RWPE1 (cell line): ENCODE measurements around the gene KCNQ2.

ENCODE experiments used
- CTCF ChIA-PET: fragments of 350-600 bp; sonication (Branson Sonifier 250); formaldehyde crosslinking; extraction: SDS; loops from one replicate; lab custom pipeline; 2021; lab: Yijun Ruan, JAX
- POLR2A ChIA-PET: fragments of 400-600 bp; formaldehyde crosslinking; extraction: SDS; loops from one replicate; lab custom pipeline; 2020; ENCODE audit warnings: antibody characterized with exemption; ENCODE audit not compliant: low non-redundant PET; lab: Yijun Ruan, JAX
- DNase-seq: peaks from one replicate; pipeline ENCODE4 v3.0.0; 2012; ENCODE audit warnings: low spot score
- H3K27ac ChIP-seq: fragments of 450-650 bp; 2 replicates; pipeline ENCODE4 v1.5.1; 2017
- TF ChIP-seq, protein P1 (sequence below): fragments of 450-650 bp; conservative IDR thresholded peaks from 2 replicates; pipeline ENCODE4 v1.5.1; 2017; ENCODE audit warnings: low read depth, mild to moderate bottlenecking

KCNQ2 gene

DNA sequence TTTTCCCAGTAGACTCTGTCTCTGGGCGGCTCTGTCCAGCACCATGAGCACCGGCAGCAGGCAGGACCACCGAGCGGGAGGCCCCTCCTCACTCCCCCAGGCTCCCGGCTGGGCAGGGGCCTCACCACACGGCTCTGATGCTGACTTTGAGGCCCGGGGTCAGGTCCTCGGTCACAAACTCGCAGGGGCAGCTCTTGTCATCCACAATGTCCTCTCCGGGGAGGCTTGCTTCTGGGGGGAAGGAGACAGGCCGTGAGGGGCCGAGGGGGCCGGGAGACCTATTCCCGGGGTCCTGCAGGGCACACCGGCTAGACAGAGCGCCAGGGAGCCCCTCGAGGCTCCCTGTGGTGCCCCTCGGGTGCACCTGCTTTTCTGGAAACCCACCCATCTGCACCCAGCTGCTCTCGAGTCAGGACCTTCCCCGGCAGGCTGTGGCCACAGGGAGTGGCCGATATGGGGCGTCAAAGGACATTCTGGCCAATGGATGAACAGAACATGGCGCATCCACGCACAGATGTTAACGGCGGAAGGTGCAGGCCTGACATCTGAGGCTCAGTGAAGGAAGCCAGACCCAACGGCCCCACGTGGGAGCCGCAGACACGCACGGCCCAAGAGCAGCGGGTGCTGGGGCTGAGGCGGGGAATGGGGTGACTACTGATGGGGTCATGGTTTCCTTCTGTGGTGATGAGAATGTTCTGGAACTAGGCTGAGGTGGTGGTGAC, 58.3 kb downstream of the KCNQ2 start:
- TF ChIP-seq, protein P1, sequence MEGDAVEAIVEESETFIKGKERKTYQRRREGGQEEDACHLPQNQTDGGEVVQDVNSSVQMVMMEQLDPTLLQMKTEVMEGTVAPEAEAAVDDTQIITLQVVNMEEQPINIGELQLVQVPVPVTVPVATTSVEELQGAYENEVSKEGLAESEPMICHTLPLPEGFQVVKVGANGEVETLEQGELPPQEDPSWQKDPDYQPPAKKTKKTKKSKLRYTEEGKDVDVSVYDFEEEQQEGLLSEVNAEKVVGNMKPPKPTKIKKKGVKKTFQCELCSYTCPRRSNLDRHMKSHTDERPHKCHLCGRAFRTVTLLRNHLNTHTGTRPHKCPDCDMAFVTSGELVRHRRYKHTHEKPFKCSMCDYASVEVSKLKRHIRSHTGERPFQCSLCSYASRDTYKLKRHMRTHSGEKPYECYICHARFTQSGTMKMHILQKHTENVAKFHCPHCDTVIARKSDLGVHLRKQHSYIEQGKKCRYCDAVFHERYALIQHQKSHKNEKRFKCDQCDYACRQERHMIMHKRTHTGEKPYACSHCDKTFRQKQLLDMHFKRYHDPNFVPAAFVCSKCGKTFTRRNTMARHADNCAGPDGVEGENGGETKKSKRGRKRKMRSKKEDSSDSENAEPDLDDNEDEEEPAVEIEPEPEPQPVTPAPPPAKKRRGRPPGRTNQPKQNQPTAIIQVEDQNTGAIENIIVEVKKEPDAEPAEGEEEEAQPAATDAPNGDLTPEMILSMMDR = no peak
- H3K27ac ChIP-seq = no peak overlapping the region
- no peak for DNase-seq
- CTCF ChIA-PET = no interaction called here
- POLR2A ChIA-PET = no interaction called here

DNA sequence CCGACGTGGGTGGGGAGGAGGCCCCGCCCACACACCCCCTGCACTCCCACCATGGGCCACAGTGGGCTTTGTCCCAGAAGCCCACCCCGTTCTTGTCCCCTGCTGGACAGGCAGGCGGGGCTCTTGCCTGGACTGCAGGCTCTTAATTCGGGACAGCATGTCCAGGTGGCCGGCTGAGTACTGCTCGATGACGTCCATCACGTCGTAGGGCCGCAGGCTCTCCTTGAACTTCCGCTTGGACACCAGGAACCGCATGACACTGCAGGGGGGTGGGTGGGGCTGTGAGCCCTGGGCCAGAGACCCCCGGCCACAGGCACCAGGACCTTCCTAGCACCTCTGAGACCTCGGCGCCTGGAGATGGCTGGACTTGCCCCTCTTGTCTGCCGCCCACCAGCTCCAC, 59.1 kb downstream of the KCNQ2 start:
- CTCF ChIA-PET = no interaction called here
- no peak for DNase-seq
- POLR2A ChIA-PET = no interaction called here
- H3K27ac ChIP-seq = no peak overlapping the region
- TF ChIP-seq, protein P1 = no peak

DNA sequence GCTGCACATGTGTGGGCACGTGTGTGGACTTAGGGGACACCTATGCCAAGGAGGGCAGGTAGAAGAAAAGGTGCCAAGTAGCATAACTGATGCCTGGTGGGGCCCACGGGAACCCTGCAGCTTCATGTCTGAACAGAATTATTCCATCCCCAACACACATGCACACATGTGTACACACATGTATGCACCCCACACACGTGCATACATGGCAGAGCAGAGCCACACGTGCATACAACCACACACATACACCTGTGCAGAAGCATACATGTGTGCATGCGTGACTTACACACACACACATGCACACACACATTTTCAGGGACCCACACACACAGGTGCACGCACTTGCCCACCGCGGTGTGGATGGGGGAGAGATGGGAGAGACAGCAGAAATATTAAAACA, 59.6 kb downstream of the KCNQ2 start:
- no peak for DNase-seq
- TF ChIP-seq, protein P1 = no peak
- CTCF ChIA-PET = no interaction called here
- no peak overlapping the region for H3K27ac ChIP-seq
- POLR2A ChIA-PET = no interaction called here

DNA sequence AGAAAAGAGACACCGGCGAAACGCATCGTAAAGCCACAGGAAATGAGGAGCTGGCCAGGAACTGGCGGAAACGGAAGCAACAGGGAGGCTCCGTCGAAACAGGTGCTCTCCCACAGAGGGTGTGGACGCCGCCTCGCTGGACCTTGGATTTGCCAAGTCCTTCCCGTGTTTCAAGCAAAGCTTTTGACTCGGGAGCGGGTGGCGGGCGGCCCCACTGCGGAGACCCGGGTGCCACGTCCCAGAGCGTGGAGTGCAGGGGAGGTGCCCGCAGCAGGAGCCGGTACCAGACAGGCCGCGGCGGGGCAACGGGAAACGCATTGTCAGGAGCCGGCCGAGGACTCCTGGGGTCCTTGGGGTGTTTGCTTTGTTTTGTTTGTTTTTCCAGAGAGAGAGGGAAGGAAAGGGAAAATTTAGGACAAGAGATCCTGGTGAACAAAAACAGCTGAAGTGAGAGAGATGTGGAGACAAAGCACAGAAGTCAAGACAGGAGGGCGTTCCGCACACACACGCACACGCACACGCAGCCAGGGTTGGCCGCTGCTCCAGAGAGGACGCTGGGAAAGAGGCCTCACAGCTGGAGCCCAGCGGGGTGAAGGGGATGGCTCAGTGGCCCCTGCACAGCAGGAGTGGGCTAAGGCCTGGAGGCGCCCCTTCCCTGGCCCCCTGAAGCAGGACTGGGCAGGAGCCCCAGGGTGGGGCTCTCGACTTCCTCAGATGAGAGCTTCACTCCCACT, 60.4 kb downstream of the KCNQ2 start:
- ChIA-PET POLR2A (no interaction called here), CTCF (no interaction called here)
- TF ChIP-seq, protein P1 = no peak
- no peak for DNase-seq
- no peak overlapping the region for H3K27ac ChIP-seq

DNA sequence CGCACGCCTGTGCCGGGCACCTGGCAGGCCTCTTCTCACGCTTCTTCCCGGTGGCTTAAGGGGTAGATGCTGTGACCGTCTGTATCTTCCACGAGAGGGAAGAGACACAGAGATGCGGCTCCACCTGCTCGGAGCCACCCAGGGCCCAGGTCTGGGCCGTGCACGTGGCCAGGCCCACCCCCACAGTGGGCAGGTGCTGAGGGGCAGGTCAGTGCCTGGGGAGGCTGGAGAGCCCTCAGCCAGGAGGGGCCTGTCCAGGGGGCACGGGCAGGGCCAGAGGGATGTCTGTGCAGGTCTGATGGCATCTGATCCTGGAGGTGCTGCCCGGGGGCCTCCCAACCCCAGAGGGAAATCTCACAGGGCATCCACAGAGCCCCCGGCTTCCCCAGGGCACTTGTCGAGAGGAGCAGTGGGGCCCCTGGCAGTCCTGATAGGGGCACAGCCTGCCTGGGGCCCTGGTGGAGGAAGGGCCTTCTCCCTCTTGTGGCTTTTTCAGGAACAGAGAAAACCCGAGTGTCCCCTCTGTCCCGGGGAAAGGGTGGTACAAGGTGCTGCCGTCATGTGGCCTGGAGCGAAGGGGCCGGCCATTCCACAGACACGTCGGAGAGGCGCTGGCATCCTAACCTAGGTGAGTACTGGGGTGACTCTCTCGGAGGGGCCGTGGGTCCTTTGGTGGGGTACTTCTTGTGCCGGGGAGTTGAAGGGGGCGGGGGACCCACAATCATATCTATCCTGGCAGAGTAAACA, 61.1 kb downstream of the KCNQ2 start:
- TF ChIP-seq, protein P1 = no peak
- no peak overlapping the region for H3K27ac ChIP-seq
- no peak for DNase-seq
- POLR2A ChIA-PET = no interaction called here
- CTCF ChIA-PET = no interaction called here

DNA sequence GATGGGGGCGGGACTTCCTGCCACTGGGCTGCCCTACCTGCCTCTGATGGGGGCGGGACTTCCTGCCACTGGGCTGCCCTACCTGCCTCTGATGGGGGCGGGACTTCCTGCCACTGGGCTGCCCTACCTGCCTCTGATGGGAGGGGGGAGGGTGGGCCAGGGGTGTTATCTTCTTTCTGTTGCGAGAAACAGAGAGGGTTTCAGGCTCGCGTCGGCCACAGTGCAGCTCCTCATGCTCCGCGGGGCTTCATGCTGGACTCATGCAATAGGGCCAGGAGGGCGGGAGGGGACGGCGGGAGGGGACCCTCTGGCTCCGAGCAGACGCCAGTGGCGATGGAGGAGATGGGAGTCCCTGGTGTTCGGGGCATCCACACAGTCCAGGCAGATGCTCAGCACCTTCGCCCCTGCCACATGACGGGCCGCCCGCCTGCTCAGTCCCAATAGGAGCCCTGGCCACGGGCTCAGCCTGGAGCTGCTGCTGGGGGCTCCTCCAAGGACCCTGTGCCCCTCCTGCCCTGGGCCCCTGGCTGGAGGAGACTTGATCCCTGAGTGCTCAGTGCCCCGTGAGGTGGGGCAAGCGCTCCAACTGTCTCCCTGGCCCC, 62.5 kb downstream of the KCNQ2 start:
- H3K27ac ChIP-seq = no peak overlapping the region
- POLR2A ChIA-PET = interaction anchor here (0.6 kb wide), 2 partner anchors 14 to 145 kb away, joined by 3 read pairs; no protein-coding TSS in a partner anchor
- CTCF ChIA-PET = no interaction called here
- DNase-seq = no peak
- TF ChIP-seq, protein P1 = no peak
